ENCODE data around the gene SETDB2. TPM values are rescaled to one million over a fixed set of nuclear protein-coding genes. Genes with fewer than 3 reads are reported as not detected.

Gene SETDB2
- total RNA-seq, 4 donors from 2014 or later, result 10.0 to 13.4 (median 10.6) TPM

DNA sequence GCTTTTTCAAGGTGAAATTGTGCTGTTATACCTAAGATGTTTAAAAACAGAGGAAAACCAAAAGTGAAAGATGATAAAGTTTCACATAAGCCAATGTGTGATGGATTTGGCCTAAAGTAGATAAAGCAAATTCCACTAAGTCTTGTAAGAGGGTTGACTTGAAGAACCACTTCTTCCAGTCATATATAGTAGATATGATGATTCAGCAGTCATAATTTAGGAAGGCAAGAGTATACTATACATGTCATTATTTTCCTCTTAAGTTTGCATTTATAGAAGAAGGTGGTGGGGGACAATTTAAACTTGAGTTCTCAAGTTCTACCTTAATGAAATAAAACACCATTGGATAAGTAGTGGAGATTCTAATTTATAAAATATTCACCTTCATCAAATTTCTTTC is 88.9 kb downstream of the SETDB2 start:
- TF ChIP-seq POLR2A (IDR thresholded peaks at IDR 0.05) (no peak), POLR2AphosphoS5 (IDR thresholded peaks at IDR 0.05) (no peak), EP300 (IDR thresholded peaks at IDR 0.05) (no peak)
- TF ChIP-seq, protein P1, sequence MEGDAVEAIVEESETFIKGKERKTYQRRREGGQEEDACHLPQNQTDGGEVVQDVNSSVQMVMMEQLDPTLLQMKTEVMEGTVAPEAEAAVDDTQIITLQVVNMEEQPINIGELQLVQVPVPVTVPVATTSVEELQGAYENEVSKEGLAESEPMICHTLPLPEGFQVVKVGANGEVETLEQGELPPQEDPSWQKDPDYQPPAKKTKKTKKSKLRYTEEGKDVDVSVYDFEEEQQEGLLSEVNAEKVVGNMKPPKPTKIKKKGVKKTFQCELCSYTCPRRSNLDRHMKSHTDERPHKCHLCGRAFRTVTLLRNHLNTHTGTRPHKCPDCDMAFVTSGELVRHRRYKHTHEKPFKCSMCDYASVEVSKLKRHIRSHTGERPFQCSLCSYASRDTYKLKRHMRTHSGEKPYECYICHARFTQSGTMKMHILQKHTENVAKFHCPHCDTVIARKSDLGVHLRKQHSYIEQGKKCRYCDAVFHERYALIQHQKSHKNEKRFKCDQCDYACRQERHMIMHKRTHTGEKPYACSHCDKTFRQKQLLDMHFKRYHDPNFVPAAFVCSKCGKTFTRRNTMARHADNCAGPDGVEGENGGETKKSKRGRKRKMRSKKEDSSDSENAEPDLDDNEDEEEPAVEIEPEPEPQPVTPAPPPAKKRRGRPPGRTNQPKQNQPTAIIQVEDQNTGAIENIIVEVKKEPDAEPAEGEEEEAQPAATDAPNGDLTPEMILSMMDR (IDR thresholded peaks at IDR 0.05), result no peak
- Histone ChIP-seq H3K4me1 (no peaks in the 10 kb centered on the region), H3K4me3 (no peak overlapping the region), H3K9me3 (no peaks in the 10 kb centered on the region), H3K36me3 (peaks cover 0 to 38% of the 10 kb centered on the region in 2 donors), H3K27ac (no peak overlapping the region), H3K27me3 (no peaks in the 10 kb centered on the region)
- no peak for ATAC-seq

DNA sequence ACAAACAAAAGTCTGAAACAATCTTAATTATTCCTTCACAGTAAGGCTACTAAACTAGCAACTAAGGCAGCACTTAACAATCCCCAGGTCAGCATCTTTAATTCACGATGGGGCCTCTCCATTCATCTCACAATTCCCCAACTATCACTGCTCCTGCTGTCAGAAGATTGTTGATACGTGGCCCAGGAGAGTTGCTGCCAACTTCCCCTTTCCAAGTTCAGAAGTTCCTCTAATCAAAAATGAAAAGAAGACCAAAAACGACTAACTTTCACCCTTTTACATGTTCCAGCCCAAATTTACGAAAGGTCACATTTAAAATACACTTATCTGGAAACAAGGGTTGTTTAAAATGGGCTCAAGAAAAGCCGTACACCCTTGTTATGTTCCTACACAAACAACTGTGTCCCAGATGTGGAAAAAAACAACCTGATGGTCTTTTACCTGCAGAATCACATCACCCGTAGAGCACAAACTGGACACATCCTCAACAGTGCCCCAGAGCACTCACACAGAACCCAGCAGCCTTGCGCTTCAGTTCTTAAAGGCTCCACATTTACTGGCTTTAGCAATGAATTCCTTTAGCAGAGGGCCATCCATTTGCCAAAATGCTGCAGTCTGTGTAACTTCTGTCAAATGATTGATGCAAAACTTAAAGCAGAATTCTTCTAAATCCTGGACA is 89.7 kb downstream of the SETDB2 start:
- WGBS, 2 donors (ENCODE audit: low coverage in 1 of 2), result 66 to 75% methylated on average over 4 of the region's 7 CpGs
- Histone ChIP-seq H3K27ac (no peak overlapping the region), H3K9me3 (no peaks in the 10 kb centered on the region), H3K4me1 (no peaks in the 10 kb centered on the region), H3K36me3 (peaks cover 0 to 37% of the 10 kb centered on the region in 2 donors), H3K27me3 (no peaks in the 10 kb centered on the region), H3K4me3 (no peak overlapping the region)
- ATAC-seq, result no peak
- TF ChIP-seq, protein P1 (IDR thresholded peaks at IDR 0.05), result no peak
- no peak for TF ChIP-seq EP300 (IDR thresholded peaks at IDR 0.05)
- no peak for TF ChIP-seq POLR2A (IDR thresholded peaks at IDR 0.05)
- TF ChIP-seq POLR2AphosphoS5 (IDR thresholded peaks at IDR 0.05), result no peak

DNA sequence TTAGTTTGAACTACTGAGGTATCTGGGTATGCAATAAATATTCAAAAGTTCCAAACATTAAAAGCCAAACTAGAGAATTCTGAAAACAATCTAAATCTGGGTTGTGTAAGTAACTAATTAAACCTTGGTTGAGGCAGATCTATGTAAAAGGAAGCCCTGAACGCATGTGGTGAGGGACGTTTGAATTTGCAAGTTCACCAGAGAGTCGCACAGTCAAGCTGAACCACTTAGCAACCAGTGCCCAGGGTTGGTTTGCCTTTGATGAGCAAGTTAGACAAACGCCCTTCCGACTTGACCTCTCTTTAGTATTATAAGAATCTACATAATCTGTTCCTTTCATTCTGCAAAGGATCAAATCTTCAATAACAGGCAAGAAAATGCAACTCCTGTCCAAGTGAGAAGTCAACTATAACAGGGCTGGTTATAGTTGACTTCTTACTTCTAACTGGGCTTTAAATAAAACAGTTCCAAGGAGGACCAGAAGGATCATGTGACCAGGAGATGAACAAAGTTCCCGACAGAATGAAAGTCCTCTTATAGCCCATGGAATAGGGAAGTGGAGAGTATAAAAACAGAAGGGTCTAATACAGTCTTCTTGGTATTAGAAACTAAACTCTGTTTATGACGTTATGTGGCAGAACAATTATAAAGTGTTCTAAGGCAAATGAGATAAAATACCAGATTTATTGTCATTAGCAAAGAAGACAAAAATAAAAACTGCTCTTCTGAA is 92.2 kb downstream of the SETDB2 start:
- WGBS, 2 donors (ENCODE audit: low coverage in 1 of 2), result 81 to 87% methylated on average over 4 to 7 of the region's 7 CpGs
- Histone ChIP-seq H3K4me3 (no peak overlapping the region), H3K27ac (no peak overlapping the region), H3K36me3 (peaks cover 6 to 38% of the 10 kb centered on the region in 2 donors), H3K9me3 (no peaks in the 10 kb centered on the region), H3K4me1 (peaks cover 0 to 5% (median 0%) of the 10 kb centered on the region in 3 donors), H3K27me3 (no peaks in the 10 kb centered on the region)
- no peak for ATAC-seq
- TF ChIP-seq EP300 (IDR thresholded peaks at IDR 0.05) (no peak), POLR2AphosphoS5 (IDR thresholded peaks at IDR 0.05) (no peak), POLR2A (IDR thresholded peaks at IDR 0.05) (no peak)
- TF ChIP-seq, protein P1 (IDR thresholded peaks at IDR 0.05), result no peak

DNA sequence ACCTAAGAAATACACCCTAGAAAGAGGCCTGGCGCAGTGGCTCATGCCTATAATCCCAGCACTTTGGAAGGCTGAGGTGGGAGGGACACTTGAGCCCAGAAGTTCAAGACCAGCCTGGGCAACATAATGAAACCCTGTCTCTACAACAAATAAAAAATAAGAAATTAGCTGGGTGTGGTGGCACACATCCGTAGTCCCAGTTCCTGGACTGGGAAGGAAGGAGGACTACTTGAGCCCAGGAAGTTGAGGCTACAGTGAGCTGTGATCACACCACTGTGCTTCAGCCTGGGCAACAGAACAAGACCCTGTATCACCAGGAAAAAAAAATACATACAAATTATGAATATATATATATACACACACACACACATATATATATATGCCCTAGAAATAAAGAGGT is 94.3 kb downstream of the SETDB2 start:
- 80 to 86% methylated on average over 2 of the region's 2 CpGs for WGBS, 2 donors (ENCODE audit: low coverage in 1 of 2)
- Histone ChIP-seq H3K4me3 (no peak overlapping the region), H3K36me3 (peaks cover 7 to 59% of the 10 kb centered on the region in 2 donors)

More for the DNA sequence above, 94.3 kb downstream of the SETDB2 start:
- no peak for ATAC-seq
- Histone ChIP-seq H3K27ac (no peak overlapping the region), H3K9me3 (no peaks in the 10 kb centered on the region), H3K27me3 (no peaks in the 10 kb centered on the region), H3K4me1 (peaks cover 0 to 5% (median 0%) of the 10 kb centered on the region in 3 donors)
- TF ChIP-seq EP300 (IDR thresholded peaks at IDR 0.05) (no peak), POLR2A (IDR thresholded peaks at IDR 0.05) (no peak), POLR2AphosphoS5 (IDR thresholded peaks at IDR 0.05) (no peak)
- TF ChIP-seq, protein P1 (IDR thresholded peaks at IDR 0.05), result no peak
